22Rv1 (cell line): ENCODE data around the gene ATG7.
"Not testable (repeated sequence)": the region's sequence is repeated elsewhere in the genome, so short reads cannot be mapped to it uniquely, and the experiment has no call there.

Source experiments
- H3K27ac ChIP-seq: fragments of 450-650 bp; 2 replicates; pipeline ENCODE4 v1.5.1; 2017
- ZFX ChIP-seq: fragments of 450-650 bp; IDR thresholded peaks from 2 replicates; pipeline ENCODE4 v1.6.1; 2017; ENCODE audit warnings: antibody characterized with exemption, borderline replicate concordance
- TF ChIP-seq, protein P1 (sequence below): fragments of 450-650 bp; IDR thresholded peaks from 2 replicates; pipeline ENCODE4 v1.5.1; 2017; ENCODE audit warnings: mild to moderate bottlenecking

Gene ATG7

DNA sequence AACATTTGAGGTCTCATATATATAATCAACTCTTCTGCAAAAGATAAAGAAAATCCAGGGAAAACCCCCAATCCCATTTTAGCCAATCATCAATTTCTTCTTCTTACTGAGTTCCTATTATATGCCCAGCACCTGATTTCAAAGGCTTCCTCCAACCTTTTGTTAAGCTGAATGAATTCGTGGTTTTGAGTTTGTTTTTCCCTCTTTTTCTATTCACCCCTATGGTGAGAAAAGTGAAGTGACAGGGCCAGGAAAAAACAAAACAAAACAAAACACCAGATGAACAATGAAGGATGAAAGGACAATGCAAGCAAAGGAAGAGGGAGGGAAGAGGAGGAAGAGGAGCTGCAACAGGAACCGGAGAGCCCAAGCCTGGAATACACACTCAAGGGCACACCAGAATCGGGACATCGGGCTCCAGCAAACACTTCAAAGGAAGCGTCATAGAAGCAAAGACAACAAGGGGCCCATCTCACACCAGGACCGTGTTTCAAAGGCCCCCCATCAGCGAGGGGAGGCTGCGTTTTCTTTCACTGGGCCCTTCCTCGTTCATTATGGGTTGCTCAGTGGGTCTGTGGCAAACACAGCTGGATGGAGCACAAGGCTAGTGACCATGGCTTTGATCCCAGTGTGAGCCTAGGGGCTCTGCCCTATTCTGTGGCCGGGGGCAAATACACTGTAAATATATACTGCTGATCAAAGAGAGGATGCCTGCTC lies 321.3 kb downstream of the ATG7 start:
- TF ChIP-seq ZFX = no peak
- TF ChIP-seq, protein P1, sequence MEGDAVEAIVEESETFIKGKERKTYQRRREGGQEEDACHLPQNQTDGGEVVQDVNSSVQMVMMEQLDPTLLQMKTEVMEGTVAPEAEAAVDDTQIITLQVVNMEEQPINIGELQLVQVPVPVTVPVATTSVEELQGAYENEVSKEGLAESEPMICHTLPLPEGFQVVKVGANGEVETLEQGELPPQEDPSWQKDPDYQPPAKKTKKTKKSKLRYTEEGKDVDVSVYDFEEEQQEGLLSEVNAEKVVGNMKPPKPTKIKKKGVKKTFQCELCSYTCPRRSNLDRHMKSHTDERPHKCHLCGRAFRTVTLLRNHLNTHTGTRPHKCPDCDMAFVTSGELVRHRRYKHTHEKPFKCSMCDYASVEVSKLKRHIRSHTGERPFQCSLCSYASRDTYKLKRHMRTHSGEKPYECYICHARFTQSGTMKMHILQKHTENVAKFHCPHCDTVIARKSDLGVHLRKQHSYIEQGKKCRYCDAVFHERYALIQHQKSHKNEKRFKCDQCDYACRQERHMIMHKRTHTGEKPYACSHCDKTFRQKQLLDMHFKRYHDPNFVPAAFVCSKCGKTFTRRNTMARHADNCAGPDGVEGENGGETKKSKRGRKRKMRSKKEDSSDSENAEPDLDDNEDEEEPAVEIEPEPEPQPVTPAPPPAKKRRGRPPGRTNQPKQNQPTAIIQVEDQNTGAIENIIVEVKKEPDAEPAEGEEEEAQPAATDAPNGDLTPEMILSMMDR = no peak
- no peak overlapping the region for H3K27ac ChIP-seq

DNA sequence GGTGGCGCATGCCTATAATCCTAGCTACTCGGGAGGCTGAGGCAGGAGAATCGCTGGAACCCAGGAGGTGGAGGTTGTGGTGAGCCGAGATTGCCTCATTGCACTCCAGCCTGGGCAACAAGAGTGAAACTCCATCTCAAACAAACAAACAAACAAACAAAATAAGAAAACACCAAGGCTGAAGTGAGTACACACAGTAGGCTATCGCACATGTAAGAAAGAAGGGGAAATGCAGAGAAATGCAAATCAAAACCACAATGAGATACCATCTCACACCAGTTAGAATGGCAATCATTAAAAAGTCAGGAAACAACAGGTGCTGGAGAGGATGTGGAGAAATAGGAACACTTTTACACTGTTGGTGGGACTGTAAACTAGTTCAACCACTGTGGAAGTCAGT lies 322.8 kb downstream of the ATG7 start:
- H3K27ac ChIP-seq = not testable (repeated sequence)

DNA sequence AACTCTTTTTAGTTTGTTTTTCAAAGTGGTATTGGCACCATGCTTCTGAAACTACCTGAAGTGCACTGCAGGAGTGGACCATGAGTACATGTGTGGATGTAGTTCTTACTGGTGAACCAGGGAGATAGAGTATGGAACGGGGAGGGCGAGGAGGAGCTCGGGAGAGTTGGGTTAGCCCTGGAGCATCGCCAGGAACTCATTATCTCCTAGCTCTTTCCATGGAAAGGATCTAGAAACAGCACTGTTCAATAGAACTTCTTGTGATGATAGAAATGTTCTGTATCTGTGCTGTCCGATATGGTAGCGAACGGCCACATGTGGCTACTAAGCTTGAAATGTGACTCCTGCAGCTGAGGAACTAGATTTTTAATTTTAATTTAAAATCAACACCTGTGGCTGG lies 324.2 kb downstream of the ATG7 start:
- H3K27ac ChIP-seq = no peak overlapping the region
- TF ChIP-seq, protein P1 = no peak
- TF ChIP-seq ZFX = no peak

DNA sequence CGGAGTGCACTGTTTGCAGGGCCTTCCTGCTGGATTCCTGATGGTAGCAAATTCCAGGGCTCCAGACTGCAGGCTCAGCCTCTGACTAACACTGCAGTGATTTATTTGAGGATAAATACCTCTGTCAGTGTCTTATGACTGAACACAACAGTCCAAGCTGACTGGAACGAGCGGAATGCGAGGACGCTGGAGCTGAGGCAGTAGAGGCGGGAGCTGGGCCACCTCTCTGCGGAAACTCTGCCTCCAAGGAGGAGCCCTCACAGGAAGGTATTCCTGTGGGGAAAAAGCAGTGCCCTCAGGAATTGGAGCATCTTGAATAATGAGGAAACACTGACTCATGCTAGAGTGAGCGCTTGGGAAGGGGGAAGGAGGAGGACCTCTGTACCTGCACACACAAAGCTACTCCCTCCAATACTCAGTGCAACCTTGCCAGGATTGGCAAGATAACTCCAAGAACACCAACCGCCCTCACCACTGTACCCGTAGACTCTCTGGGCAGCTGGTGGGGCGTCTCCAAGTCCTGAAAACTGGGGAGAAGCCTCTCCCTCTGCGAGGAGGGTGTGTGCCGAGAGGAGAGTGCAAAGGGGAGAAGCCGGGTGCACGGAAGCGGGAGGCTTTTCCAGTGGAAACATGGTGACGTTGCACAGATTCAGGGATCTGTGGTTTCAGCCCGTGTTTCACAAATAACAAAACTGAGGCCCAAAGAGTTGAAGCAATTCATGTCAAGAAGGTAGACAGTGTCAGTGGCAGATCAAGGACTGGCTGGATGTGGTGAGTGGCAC lies 328.5 kb downstream of the ATG7 start:
- TF ChIP-seq, protein P1 = no peak
- no peak for TF ChIP-seq ZFX

DNA sequence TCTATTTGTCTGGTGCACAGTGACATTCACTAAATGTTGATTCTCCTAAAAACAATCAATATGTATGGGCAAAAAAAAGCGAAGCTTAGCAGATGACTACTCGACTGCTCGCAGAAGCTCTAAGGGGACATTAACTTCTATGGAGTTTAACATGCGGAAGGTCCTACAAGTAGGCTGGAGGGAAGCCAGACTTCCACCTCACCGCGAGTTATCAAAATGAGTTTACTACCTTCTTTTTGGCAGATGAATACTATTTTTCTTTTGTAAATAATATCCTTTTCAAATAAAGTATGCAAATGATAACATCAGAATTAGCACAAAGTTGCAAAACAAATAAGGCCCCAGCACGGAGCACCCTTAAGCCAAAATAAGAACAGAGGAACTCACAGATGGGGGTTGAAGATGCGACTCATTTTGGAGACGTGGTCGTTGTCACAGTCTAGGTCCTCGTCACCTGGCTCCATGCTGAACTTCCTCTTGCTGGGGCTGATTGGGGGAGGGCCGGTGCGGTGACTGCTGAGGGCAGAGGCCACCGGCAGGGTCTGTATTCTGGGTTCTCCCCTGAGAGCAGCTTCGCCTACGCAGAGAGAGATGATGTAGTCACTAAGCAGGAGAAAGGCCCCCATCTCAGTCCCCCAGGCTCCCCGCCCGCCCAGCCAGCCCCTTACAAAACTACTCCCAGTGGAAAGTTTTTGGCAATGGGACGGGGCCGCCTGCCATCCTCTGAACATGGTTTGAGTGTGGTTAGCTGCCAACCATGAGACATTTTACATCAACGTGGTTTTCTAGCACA lies 329.4 kb downstream of the ATG7 start:
- TF ChIP-seq, protein P1 = no peak
- no peak for TF ChIP-seq ZFX
- no peak overlapping the region for H3K27ac ChIP-seq

More for the DNA sequence above, 328.5 kb downstream of the ATG7 start:
- no peak overlapping the region for H3K27ac ChIP-seq

DNA sequence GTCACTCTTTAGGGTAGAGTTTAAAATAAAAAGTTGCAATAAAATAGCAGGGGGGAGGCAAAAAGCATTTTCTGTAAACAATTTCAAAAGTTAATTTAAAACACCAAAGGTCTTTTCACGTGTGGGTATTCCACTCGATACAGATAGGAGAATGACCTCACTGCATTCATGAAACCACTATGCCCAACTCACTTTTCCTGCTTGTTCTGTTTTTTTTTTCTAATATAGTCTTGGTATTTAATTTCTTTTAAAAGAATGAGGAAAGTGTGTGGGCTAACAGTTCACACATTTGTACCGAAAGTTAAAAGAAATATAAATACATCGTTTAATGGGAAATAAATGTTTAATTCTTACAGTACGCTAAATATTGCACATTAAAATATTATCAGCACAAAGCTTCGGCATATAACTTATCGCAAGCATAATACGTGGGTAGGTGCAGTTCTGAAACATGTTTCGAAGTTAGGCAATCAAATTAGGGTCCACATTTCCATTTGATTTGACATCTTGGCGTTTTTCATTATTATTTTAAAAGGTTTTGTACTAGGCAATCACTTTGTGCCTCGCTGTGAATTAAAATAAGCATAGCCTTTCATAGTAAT lies 330.1 kb downstream of the ATG7 start:
- TF ChIP-seq, protein P1 = no peak
- TF ChIP-seq ZFX = no peak
- no peak overlapping the region for H3K27ac ChIP-seq

DNA sequence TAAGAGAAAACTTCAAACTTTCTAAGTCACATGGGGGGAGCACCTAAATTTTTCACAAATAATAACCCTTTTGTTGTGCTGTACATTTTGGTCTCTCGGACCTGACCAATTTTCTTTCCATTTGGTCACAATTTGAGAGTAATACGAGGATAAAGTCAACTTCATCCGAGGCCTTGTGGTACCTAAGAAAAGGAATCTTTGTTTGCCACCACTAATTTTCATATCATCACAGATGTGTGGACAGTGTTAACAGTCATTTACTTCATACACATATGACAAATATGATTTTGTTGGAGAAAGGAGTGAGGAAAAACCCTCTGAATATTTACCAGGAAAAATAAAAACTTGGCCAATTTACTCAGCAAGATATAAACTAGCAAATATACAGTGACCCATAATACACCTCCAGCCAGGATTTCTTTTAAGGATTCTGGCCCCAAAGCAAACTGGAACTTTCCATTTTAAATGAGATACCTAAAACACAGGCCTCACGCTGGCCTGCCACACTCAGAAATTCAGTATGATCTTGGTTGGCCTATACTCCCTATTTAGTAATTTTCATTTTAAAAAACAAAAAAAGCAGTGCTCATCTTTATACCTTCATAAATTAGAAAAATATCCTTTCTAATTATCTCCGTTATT lies 330.8 kb downstream of the ATG7 start:
- TF ChIP-seq ZFX = no peak
- TF ChIP-seq, protein P1 = no peak
- no peak overlapping the region for H3K27ac ChIP-seq
